ENCODE data around the gene BRD3OS. TPM values are rescaled to one million over a fixed set of nuclear protein-coding genes. Genes with fewer than 3 reads are reported as not detected.

BRD3OS gene, protein sequence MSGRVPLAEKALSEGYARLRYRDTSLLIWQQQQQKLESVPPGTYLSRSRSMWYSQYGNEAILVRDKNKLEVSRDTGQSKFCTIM
- total RNA-seq = 10 to 100 TPM; 11.9 to 14.3 TPM
- long read RNA-seq, donor 1, full-length matches to known transcripts = 5 of 7 reads
- long read RNA-seq, donor 1, partial matches to known transcripts = 0 of 7 reads
- long read RNA-seq, donor 1, other reads (novel, unspliced or antisense) = 2 of 7 reads
- long read RNA-seq, donor 2, full-length matches to known transcripts = 48 of 75 reads
- long read RNA-seq, donor 2, partial matches to known transcripts = 6 of 75 reads
- long read RNA-seq, donor 2, other reads (novel, unspliced or antisense) = 21 of 75 reads

DNA sequence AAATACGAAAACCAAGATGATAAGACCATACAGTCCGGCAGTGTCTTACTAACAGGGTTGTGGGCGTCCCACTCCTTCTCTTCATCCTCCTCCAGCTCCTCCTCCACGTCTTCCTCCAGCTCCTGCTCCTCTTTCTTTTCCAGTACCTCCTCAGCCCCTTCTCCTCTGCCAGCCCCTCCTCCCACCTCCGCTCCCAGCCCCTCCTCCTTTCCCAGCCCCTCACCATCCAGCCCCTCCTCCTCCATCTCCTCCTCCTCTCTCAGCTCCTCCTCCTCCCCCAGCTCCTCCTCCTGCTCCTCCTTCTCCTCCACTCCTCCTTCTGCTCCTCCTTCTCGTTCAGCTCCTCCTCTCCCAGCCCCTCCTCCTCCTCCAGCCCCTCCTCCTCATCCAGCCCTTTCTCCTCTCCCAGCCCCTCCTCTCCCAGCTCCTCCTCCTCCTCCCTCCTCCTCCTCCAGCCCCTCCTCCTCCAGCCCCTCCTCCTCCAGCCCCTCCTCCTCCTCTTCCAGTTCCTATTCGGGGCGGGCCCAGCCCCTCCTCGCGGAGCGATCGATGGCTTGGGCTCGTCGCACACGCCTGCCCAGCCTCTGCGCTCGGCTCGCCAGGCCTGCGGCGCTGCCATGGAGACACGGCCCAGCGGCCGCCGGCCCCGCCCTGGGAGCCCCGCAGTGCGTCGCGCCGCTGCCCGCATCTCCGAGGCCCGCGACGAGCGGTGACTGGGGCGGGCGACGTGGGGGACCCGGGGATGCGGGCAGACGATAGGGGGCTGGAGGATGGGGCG is at the start of gene BRD3OS:
Gene BRD3OS, plus strand, starts transcription at position 654 of the 778 bp plus-strand sequence. CDS start 1,267 bp downstream, outside the sequence.
- intact Hi-C loops (cut with DNase I) = loop anchor here in 1 of 2 donors (5.0 kb wide), 1 partner anchor 608 kb away; the partner anchor contains the start of gene REXO4
- DNase-seq (ENCODE audit: low spot score) = peak; percentile 99

DNA sequence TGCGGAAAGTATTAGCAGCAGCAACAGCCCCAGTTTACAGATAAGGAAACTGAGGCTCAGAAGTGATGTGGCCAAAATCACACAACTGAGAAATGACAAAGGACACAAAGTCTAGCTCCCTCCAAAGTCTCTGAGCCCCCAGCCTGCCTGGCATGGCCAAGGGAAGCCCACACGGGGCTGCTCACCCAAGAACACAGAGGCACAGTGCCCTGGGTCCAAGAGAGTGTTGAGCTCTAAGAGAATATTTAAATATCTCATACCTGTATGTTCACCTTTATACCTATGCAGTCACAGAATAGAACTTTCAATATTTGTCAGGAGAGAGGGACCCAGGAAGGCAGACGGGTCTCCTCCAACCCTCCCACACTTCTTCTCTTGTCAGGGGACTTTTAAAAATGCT is 49.8 kb upstream of the BRD3OS start:
- intact Hi-C loops (cut with DNase I) = no loop called here

DNA sequence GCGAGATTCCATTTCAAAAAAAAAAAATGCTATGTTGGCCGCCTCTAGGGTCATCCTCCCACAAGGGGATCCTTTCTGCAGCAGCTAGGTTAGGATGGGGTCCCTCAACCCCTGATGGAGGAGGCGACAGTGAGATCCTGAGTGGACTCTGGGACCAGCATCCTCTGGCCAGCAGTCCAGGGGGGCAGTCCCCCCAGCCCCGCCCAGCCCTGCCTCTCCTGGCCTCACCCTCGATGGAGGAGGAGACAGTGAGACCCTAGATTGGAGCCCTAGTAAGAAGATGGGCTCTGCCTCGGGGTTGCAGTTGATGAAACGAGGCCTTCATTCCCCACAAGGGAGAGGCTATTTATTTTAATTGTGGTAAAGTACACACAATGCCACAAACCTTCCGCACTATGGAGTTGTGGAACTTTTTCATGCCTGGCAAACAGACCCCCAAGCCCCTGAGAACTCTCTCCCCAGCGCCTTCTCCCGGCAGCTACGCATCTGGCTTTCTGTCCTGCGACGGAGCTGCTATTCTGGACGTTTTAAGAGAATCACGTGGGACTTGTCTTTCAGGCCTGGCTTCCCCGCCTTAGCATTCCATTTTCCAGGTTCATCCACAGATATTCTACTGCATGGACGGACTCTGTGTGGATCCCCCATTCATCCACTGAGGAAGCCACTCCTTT is 49.0 kb upstream of the BRD3OS start:
- DNase-seq (ENCODE audit: low spot score) = peak; percentile 65
- intact Hi-C loops (cut with DNase I) = no loop called here

More for the DNA sequence above, 49.8 kb upstream of the BRD3OS start:
- DNase-seq (ENCODE audit: low spot score) = peak; percentile 50

DNA sequence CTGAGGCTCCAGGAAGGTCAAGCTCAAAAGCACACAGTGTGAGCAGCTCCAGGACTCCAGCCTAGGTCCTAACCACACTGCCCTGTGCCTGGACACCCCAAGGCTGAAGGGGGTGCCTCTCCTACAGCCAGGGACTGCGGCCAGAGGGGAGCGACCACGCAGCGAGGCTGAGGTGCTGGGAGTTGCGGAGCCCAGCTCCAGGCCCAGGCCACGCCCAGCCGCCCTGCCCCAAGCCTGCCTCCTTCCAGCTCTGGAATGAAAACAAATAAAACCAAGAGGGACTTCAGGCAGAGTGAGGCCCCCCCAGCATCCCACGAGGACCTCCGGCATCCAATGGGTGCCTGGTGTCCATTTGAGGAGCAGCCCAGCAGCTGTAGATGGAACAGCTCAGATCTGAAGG is 48.4 kb upstream of the BRD3OS start:
- intact Hi-C loops (cut with DNase I) = no loop called here
- peak; percentile 35 for DNase-seq (ENCODE audit: low spot score)

DNA sequence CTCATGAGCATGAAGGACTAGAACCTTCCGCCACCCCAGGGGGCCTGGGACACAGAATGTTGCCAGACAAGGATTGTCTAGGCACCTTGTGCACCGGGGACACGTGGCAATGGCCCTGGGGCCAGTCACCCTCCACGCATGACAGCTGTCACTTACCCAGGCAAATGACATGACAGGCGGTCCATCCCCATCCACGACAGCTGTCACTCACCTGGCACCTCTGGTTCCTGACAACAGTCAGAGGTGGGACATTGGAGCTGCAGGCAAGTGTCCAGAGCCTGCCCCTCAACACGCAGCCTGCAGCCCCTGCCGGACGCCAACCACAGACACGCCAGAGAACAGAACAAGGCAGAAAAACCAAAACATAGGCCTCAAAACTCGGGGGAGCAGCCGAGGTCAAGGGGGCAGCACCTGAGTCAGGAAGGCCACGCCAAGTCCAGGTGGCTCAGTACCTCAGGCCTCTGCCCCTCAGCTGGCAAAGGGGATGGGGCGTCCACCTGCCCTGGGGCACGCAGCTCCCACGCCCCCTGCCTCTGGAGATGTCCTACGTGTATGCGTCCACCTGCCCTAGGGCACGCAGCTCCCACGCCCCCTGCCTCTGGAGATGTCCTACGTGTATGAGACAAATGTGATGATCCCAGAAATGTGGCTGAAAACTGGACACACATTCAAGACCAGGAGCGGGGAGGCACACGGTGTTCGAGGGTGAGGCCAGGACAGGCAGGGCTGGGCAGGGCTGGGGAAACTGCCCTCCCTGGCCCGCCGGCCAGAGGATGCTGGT is 47.7 kb upstream of the BRD3OS start:
- peak; percentile 68 for DNase-seq (ENCODE audit: low spot score)
- intact Hi-C loops (cut with DNase I) = no loop called here

DNA sequence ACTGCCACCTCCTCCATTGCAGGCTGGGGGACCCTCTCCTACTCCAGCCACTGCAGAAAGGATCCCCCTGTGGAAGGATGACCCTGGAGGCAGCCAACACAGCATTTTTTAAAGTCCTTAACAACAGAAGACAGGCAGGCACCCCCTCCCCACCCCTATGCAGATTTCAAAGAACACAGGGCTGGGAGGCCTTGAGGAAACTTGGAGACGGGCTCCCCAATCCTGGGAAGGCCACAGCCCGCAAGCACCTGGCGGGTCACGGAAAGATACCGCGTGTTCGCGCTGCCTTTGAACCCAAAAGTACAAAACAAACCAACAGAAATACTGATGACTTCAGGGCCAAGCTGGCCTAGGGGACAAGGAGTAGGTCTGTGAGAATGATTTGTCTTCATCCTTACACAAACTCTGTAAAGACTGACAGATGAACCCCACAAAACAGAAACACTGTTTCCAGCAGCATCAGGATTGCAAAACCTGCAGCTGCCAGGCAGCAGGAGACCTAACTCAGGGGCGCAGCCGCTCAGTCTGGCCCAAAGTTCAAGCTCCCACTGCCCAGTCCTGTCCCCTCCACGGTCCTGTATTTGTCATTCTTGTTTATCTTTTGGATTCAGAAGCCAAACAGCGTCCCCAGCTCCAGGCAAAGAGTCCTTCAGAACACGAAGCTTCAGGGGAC is 46.9 kb upstream of the BRD3OS start:
- DNase-seq (ENCODE audit: low spot score) = no peak
- intact Hi-C loops (cut with DNase I) = no loop called here

DNA sequence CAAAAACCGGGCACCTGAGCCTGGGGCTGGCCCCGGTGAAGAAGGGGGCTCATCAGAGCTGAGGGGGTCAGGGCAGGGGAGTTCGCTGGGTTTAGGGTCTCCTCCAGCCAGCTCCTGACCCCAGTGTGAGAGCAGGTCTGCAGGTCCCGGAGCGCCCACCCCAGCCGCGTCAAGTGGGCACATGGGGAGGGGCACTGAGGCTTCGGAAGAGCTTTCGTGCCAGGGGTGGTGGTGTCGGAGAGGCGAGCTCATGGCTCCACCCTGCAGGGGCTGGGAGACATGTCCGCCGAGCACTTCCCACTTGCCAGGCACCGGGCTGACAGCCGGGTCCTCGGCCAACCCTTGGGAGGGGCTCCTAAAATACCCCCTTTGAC is 46.4 kb upstream of the BRD3OS start:
- intact Hi-C loops (cut with DNase I) = no loop called here
- DNase-seq (ENCODE audit: low spot score) = no peak

DNA sequence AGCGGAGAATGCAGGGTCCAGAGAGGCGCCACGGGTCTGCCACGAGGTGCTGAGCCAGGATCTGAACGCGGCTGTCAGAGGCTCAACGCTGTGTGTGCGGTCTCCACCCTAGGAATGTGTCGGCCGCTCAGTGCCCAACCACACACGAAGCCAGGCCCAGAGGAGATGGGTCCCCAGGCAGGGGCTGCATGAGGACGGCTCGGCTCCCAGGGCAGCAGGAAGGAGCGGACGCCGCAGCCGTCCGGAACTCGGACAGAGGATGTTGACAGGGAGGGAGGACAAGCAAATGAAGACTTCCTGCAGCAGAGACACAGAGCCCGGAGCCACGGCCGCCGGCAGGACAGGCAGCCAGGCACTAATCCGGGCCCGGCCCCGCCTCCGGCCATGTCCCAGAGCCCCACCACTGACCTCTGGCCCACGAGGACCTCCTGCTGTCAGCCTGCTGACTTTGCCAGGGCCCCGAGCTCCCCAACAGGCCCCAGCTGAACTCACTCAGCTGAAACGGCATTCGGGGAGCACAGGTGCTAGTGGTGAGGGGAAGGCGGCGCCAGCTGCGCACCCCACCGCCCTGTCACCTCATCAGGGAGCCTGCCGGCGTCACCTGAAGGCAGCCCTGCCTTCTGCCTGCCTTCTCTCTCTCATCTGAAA is 45.9 kb upstream of the BRD3OS start:
- peak; percentile 80 for DNase-seq (ENCODE audit: low spot score)

DNA sequence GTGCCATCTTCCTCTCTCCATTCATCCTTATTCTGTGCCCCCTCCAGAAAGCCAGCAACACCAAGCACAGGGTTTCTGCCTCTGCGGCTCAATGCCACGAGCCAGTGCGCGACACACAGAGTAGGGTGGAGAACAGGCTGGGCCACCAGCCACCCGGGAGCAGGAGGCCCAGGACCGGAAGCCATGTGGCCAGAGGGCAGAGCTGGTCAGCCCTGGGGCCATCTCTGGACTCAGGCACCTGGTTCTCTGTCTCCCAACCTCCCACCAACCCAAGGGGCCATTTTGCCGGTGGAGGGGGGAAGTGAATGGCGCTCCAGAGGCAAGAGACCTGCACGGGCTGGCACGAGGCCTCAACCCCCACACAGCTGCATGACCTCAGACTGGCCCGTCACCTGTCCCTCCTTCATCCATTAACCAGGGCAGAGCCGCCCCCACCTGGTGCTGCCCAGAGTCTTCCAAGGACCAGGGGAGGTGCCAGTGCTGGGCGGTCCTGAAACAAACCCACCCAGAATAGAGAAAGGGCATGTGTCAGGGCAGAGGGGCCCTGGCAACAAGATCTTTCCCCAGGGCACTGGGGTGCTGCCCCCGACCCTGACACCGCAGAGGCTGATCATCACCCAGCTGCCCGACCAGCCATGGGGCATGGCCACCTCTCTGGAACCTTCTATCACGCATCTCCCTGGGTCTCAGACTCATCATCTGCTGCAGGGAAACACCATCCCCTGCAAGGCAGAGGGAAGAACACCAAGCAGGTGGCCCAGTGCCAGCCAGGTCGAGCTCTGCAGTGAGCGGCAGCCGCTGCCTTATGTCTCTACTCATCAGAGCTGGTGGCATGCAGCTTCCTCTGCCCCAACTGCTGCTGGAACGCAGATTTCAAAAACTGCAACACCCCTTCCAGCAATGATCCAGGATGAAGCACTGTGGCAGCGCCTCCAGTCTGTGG is 45.1 kb upstream of the BRD3OS start:
- peak; percentile 70 for DNase-seq (ENCODE audit: low spot score)
- intact Hi-C loops (cut with DNase I) = no loop called here

More for the DNA sequence above, 45.9 kb upstream of the BRD3OS start:
- intact Hi-C loops (cut with DNase I) = no loop called here

DNA sequence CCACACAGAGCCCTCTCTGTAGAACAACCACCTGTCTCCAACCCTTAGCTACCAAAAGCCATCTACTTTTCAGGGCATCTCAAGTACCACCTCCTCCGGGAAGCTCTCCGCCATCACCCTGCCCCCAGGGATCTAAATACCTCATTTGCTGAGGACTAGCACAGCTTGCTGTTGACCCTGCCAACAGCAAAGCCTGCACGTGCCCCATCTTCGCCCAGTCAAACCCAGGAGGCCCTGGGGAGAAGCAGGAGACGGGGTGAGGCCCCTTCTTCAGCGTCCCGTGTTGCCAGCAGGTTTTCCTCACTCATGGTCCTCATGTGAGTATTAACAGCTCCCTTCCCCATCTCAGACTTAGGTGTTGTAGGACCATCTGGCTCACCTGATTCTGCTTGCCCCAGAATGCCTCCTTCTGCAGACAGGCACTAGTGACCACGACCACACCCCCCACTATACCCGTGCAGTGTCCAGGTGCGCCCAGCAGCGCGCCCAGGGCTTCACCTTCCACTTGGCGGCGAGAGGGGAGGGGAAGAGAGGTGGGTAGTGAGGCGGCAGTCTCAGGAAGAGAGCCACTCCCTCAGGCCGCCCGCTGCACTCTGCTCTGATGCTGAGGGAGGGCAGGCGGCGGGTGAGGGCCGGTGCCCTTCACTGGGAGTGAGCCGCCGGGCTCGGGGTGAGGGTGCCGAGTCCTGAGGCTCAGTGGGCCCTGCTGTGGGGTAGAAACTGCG is 44.3 kb upstream of the BRD3OS start:
- intact Hi-C loops (cut with DNase I) = no loop called here

DNA sequence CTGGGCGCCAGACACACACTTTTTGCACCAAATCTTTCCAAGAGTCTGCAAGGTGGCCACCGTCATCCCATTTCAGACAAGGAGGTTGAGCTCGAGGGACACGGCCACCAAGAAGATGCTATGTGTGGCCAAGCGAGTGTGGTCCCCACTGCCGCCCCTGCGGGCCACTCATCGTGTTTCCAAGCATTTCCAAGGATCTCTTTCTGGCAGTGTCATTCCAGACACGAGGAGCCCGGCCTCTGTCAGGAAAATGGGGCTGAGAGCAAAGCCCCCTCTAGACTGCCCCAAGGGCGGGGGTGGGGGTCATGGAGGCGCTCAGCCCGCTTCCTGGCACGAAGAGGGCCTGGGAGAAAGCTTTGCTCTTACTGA is 43.7 kb upstream of the BRD3OS start:
- intact Hi-C loops (cut with DNase I) = no loop called here

More for the DNA sequence above, 44.3 kb upstream of the BRD3OS start:
- peak; percentile 68 for DNase-seq (ENCODE audit: low spot score)

DNA sequence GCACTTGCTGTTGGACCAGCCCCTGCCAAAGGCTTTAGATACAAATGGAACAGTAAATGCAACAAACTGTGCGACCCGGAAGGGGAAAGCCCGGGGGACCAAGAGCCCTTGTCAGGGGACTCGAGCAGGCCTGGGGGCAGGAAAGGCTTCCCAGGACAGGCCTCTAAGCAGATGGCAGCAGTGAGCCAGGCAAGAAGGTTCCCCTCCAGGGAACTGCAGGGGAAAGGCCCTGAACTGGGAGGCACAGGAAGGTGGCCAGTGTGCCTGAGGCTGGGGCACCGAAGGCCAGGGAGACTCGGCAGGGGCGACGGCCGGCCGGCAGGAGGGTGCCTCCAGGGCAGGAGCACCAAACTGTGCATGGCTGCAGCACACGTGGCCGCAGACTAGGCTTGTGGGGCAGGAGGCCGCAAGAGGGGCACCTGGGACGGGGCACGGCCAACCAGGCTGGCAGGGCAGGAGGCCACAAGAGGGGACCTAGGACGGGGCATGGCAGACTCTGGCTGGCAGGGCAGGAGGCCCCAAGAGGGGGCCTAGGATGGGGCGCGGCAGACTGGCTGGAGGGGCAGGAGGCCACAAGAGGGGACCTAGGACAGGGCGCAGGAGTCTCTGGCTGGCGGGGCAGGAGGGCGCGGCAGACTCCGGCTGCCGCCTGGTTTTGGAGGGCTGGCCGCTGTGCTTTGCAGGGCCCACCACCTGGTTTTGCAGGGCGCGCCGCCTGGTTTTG is 43.2 kb upstream of the BRD3OS start:
- peak; percentile 79 for DNase-seq (ENCODE audit: low spot score)
- intact Hi-C loops (cut with DNase I) = loop anchor here in 1 of 2 donors (2.0 kb wide), 1 partner anchor 35 kb away; no protein-coding TSS in a partner anchor

More for the DNA sequence above, 43.7 kb upstream of the BRD3OS start:
- DNase-seq (ENCODE audit: low spot score) = peak; percentile 46

DNA sequence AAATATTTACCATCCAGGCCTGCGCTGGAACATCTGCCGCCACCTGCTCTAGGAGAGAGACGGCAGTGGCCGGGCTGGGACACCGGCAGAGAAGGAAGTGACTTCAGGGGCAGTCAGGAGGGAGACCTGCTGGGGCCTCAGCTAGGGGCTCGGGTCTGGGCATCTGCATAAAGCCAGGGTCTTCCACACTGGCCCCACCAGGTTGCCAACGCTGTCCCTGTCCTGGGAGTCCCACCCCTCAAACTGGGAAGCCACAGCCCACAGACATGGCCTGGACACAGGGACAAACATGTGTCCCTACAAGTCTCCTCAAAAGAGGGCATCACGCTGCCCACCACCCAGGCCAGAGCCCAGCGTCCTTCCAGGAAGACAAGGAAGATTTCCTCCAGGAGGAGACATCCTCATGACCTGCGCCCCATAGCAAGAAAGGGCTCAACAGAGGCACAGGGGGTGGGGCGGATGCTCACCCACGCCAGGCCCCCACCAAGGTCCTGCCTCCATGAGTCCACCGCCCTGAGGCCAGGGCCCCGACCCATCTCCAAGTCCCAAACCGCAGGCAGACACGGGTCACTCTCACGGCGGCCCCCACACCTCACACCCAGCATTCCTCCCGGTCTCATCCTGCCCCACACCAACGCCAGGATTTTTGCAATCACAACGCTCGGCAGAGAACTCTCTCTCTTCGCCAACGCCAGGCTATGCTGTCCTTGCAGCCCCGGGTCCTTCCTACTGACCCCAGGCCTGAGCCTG is 42.1 kb upstream of the BRD3OS start:
- peak; percentile 64 for DNase-seq (ENCODE audit: low spot score)

DNA sequence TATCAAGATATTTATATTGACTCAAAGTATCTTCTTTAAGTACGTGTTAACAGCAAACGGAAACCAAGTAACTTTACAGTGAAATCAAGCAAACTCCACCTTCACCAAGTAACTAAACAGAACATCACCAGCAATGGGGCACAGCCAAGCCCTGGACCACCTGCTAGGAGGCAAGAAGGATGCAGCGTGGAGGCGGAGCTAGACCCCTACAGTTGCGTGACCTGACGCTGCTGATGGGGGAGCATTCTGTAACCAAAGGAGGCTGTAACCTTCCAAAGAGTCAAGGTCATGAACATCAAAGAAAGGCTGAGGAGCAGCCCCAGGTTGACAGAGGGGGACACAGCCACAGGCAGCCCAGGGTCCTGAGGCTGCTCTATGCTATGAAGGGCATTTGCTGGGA is 39.2 kb upstream of the BRD3OS start:
- peak; percentile 42 for DNase-seq (ENCODE audit: low spot score)
- intact Hi-C loops (cut with DNase I) = loop anchor here in 1 of 2 donors (5.0 kb wide), 1 partner anchor 129 kb away; no protein-coding TSS in a partner anchor

More for the DNA sequence above, 42.1 kb upstream of the BRD3OS start:
- intact Hi-C loops (cut with DNase I) = loop anchor here in 1 of 2 donors (2.0 kb wide), 1 partner anchor 36 kb away; no protein-coding TSS in a partner anchor
